GDM1 (cell line): ENCODE data around the gene ARNT2.

Experiments used
- DNase-seq: peaks from one replicate; lab custom pipeline; 2025; lab: John Stamatoyannopoulos, UW

ARNT2 gene

GRCh38 chr15:80514071-80514780 is 110.0 kb downstream of the ARNT2 start:
- DNase-seq, result no peak

GRCh38 chr15:80517290-80517689 is 113.1 kb downstream of the ARNT2 start:
- no peak for DNase-seq

DNA sequence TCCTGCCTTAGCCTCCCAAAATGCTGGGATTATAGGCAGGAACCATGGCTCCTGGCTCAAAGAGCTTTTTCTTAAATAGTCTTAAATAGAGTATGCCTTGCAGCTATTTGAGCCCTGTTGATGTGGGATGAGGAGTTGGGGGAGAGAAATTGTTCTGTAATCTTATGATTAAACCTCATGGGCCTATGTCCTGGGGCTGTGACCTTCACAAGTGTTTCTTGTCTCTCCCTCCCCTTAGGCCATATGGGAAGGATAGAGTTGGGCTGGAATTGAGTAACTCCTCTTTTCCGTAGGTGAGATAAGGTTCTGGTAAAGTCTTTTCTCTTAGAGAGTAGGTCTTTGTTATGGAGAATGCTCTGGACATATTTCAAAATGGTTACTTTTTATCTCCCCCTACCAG is 114.3 kb downstream of the ARNT2 start:
- DNase-seq, result no peak

GRCh38 chr15:80523746-80524145 is 119.6 kb downstream of the ARNT2 start:
- no peak for DNase-seq

DNA sequence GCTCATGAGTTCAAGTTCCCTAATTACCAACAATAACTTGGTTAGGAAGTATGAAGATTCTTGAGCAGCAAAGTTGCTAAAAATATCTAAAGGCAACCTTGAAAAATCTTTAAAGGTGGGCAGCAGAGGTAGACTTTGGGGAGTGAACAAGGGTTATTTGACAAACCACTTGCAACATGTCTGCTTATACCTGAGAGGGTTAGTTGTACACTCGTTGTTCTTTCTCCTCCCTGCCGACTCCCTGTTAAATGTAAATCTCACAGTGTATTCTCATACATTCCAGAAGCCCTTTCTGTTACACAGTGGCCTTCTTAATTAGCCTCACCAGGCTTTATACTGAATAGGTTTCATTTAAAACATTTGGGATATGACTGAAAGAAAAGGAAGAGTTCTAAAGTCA is 121.7 kb downstream of the ARNT2 start:
- DNase-seq, result no peak

DNA sequence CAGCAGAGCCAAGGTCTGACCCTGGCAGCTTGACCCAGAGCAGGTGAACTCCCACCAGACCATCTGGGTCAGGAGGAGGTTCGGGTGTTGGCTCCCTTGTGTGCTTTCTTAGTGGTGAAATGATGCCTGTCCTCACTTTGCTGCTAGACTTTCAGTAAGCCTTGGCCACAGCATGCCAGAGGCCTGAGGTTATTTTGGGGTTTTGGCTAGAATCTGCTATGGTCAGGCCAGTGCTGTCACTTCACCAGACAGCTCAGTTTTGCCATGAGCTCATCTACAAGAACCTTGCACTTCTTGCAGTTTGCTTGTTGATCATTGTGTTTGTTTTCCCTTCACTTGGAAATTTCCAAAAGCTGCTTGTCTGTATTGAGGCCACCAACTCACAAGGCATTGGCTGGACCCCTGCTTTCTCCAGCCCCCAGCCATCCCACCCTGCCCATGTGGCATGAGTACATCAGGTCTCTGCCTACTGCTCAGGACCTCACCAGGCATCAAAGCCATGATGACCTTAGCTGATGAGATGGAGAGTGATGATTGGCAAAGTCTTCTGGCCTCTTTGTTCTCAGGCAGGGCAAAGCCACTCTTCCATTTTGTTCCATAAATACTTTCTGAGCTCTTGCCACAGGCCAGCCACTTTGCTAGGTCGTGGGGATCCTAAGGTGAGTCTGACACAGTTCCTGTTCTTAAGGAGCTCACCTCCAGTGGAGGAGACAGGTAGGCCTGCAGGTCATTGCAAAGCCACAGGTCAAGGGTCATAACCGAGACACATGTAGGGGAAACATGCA is 122.6 kb downstream of the ARNT2 start:
- no peak for DNase-seq

DNA sequence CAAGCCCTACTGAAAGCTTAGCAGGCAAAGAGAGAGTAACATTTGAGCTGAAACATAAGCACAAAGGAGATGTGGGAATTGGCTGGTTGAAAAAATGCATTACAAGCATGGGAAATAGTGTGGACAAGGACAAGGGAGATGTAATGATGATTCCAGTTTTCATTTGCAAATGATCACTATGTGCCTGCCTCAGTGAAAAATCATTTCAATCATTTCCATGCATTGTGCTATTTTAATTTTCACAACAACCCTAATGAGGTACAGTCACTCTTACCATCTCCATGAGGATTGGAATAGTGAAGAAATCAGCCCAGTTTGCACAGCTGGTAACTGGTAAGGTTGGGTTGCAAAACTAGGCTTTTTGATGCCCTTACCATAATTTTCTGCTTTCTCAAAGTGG is 123.2 kb downstream of the ARNT2 start:
- DNase-seq, result no peak

DNA sequence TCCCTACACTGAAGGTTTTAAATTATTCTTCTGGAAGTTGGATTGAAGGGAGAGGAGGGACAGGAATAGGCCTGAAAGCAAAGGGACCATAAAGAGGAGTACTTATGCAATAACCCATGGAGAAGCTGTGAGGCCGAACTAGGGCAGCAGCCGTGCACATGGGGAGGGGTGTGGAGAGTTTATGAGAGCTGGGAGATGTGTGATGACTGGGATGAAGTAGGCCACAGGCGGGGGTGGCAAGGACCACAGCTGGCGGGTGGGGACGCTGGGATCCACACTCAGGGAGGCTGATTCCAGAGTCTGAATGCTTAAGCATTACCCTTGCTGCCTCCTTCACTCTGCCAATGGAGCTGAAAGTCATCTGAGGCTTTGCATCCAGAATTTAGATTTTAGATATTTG is 123.8 kb downstream of the ARNT2 start:
- DNase-seq, result no peak

DNA sequence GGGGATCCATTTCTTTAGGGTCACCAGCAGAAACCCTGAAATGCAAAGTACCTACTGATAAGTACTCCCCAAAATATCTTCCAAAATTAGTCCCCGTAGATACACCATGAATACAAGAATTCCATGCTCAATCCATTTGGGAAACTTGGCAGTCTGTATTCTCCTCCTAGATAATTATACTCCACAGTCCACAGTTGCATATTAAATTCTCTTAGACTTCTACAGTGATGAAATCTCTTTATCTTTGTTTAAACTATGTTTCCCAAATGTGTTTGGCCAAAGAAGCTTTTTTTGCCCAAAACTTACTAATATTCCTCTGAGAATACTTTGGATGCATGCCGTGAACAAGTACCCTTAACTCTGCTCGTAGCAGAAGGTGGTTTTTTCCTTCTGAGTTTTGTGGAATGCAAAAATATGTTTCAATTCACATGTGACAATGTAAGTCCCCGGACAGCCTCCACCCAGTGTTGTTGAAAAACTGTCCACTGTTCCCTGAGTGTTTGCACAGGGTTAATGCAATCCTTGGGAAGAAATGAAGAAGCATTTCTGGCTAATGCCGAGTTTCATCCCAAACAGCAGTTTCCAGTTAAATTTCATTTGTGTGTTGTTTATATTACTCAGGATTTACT is 126.7 kb downstream of the ARNT2 start:
- DNase-seq, result no peak

- DNase-seq, result no peak
Measured at GRCh38 chr15:80531388-80531787, 127.2 kb downstream of the ARNT2 start.

GRCh38 chr15:80531796-80532195 is 127.6 kb downstream of the ARNT2 start:
- no peak for DNase-seq

GRCh38 chr15:80533790-80534333 is 129.7 kb downstream of the ARNT2 start:
- DNase-seq, result no peak

DNA sequence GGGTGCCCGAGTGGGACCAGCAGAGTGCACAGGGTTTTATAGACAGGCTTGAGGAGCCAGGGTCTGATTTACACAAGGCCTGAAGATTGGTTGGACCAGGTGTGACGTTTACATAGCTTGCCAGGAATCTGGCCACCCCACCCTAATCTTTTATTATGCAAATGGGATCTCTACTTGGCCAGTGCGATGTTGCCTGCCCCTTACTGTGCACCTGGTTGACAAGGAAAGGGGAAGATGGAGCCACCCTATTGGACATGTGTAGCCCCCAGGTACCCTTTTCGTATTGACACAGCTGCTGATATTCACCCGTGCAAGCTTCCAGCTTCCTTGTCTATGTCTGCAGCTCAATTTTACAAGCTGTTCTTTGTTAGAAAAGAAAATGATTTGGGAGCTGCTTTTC is 132.0 kb downstream of the ARNT2 start:
- no peak for DNase-seq

- no peak for DNase-seq
Measured at GRCh38 chr15:80536716-80537115, 132.5 kb downstream of the ARNT2 start.

GRCh38 chr15:80545078-80545477 is 140.9 kb downstream of the ARNT2 start:
- no peak for DNase-seq

DNA sequence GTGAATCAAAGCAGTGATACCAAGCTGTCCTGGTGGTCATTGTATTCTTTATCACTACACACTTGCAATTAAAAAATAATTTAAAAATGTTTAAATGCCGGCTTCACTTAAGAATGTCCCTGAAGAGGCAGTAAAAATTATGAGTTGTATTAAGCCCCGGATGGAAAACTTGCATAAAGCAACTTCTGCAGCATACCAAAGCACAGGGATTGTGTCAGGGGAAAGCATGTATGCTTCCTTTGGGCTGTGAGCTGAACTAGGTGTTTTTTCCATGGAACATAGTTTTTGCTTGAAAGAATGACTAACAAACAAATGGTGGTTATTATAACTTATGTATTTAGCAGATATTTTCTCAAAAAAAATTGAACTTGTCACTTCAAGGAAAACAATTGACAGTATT is 143.1 kb downstream of the ARNT2 start:
- no peak for DNase-seq

GRCh38 chr15:80549191-80549590 is 145.0 kb downstream of the ARNT2 start:
- DNase-seq, result no peak

DNA sequence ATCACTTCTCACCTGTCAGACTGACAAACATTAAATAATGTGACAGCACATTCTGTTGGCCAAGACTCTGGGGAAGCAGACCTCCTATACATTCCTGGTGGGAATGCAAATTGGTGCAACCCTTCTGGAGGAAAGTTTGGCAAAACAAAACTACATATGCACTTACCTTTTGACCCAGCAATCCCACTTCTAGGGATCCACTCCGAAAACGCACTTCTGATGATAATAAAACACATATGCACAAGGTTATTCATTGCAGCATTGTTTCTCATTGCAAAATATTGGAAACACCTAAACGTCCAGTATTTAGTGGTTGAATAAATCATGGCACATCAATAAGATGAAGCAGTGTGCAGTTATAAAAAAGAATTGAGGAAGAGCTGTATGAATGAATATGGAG is 145.5 kb downstream of the ARNT2 start:
- DNase-seq, result no peak

DNA sequence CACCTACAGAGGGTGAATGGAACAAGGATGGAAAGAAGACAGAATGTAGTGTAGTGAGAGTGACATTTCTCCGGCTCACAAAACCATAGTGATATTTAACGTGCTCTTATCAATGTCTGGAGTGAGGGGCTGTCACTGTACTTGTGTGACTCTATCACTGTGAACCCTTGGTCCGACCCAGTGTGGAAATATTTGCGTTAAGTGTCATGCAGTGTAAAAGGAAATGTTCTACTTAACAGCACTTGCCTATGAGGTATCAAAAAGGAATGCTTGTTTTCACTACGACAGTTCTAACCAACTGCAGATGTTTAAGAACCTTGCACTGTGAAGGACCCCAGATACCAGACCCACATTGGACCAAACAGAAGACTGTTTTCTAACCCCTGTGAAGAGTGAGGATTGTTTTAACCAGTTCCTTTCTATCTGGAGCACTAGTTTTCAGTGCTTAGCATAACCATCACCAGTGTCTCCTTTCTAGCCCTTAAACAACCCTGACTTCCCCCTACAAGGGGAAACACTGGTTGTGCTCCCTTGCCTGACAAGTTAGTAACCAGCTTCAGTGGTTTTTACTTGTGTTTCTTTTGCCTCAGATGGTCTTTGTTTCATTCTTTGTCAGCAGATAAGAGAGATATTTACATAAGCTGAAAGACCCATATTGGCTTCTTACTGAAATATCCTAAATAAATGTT is 146.2 kb downstream of the ARNT2 start:
- DNase-seq, result no peak

GRCh38 chr15:80550908-80551260 is 146.7 kb downstream of the ARNT2 start:
- DNase-seq, result no peak

GRCh38 chr15:80551348-80551747 is 147.2 kb downstream of the ARNT2 start:
- DNase-seq, result no peak

DNA sequence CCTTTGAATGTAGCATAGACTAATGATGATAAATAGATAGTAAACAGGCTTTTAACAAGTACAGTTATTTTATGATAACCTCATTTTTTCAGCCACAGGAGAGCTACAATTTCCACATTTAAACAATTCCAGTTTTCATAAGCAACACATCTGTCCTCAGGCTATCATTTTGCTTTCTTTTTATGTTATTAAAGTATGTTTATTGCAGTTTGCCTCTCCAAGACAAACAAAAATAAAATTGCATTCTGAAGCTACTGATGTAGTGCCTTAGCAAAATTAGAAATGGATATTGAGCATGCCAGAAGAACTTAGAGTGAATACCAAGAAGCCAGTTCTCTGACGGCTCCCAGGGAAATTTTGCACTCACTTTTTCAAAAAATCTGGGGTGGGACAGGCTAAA is 150.4 kb downstream of the ARNT2 start:
- DNase-seq, result no peak
